ENCODE results near the gene KASH5.

- TF ChIP-seq EZH2 (IDR thresholded peaks at IDR 0.05; ENCODE audit: low read depth, unreplicated experiment) (no peak), STAT1 (IDR thresholded peaks at IDR 0.05; ENCODE audit: unreplicated experiment) (no peak)
Observed at GRCh38 chr19:49380391-49380790, 7.7 kb upstream of the KASH5 start.

Measured in GM23338 (cell line).